Psoas muscle (tissue), 8 donors: Measurements from ENCODE around the gene OR10G6. TPM values are rescaled to one million over a fixed set of nuclear protein-coding genes. Genes with fewer than 3 reads are reported as not detected.

ENCODE experiments used
- ATAC-seq, 4 donors: fragments of 200-7000 bp; cut with Tn5 transposase; one replicate each; pipeline ENCODE4 v1.9.1; 2020; ENCODE audit warnings: moderate library complexity in 3 of 4, mild to moderate bottlenecking in 2 of 4
- DNase-seq, 2 donors: peaks; one replicate each; pipeline ENCODE4 v3.0.0-alpha.2; 2020
- H3K27ac ChIP-seq: fragments of 200-600 bp; one replicate; pipeline ENCODE4 v1.8.0; 2022
- H3K27me3 ChIP-seq, 3 donors: fragments of 200-600 bp in 1 of 3; one replicate each; pipeline versions ENCODE4 v1.6.1 to v1.8.0; 2013 to 2022; ENCODE audit warnings: low read length in 2 of 3, mild to moderate bottlenecking in 2 of 3, moderate library complexity in 1 of 3; ENCODE audit not compliant: insufficient read depth in 3 of 3
- H3K36me3 ChIP-seq, 2 donors: fragments of 200-600 bp in 1 of 2; one replicate each; pipeline versions ENCODE4 v1.6.1 to v1.8.0; 2013 to 2022; ENCODE audit warnings: low read depth in 1 of 2, mild to moderate bottlenecking in 1 of 2, moderate library complexity in 1 of 2; ENCODE audit not compliant: insufficient read depth in 1 of 2
- H3K4me1 ChIP-seq: fragments of 200-600 bp; one replicate; pipeline ENCODE4 v1.8.0; 2022
- H3K4me3 ChIP-seq: fragments of 200-600 bp; one replicate; pipeline ENCODE4 v1.8.0; 2022; ENCODE audit warnings: mild to moderate bottlenecking
- H3K9me3 ChIP-seq: fragments of 200-600 bp; one replicate; pipeline ENCODE4 v1.8.0; 2022
- WGBS, 3 donors: extraction: QIAGEN DNeasy Blood & Tissue Kit; methylation state at CpG; one replicate each; pipeline versions ENCODE4 v1.1.6 to v1.1.7; 2013; 5-methylcytosine and 5-hydroxymethylcytosine counted together
- intact Hi-C, 2 donors: fragments of 100-400 bp; cut with DNase I; formaldehyde crosslinking; loops; one replicate each; pipeline versions ENCODE4 v1.11.0 to v1.14.2; 2022
- polyA plus RNA-seq, 3 donors: library from polyadenylated mRNA; stranded (reverse); fragments of 200-250 nt; gene quantifications; one replicate each; pipeline ENCODE4 v1.2.3, GENCODE V29; 2013
- total RNA-seq, 4 donors: library from RNA; stranded (reverse); fragmentation: NEBNext Ultra II Directional in 2 of 4; extraction: Animal tissue kit (Norgen Biotek cat#: 25700) in 2 of 4; gene quantifications; one replicate each; pipeline versions ENCODE4 v1.2.1 to v1.2.4, GENCODE V29; 2021 to 2023
- TF ChIP-seq, protein P1 (sequence below): fragments of 200-600 bp; IDR thresholded peaks from one replicate; pipeline ENCODE4 v1.8.0; 2022; ENCODE audit warnings: antibody characterized with exemption
- donor health status: healthy with polysubstance abuse.
- donor health status: DM: no; HTN: no; CAD: no; lungs with moderate emphysema.
- donor health status: Bipolar disorder and iron deficiency.
- donor health status: healthy.
- donor health status: DM: yes; HTN: yes; CAD: no.
- donor health status: DM: no; HTN: no; CAD: no.
- donor health status: DM: no; HTN: no; CAD: no.
- donor health status: DM: yes; HTN: yes; CAD: no.

OR10G6 gene
- total and polyA plus RNA-seq, 7 donors, result not detected

DNA sequence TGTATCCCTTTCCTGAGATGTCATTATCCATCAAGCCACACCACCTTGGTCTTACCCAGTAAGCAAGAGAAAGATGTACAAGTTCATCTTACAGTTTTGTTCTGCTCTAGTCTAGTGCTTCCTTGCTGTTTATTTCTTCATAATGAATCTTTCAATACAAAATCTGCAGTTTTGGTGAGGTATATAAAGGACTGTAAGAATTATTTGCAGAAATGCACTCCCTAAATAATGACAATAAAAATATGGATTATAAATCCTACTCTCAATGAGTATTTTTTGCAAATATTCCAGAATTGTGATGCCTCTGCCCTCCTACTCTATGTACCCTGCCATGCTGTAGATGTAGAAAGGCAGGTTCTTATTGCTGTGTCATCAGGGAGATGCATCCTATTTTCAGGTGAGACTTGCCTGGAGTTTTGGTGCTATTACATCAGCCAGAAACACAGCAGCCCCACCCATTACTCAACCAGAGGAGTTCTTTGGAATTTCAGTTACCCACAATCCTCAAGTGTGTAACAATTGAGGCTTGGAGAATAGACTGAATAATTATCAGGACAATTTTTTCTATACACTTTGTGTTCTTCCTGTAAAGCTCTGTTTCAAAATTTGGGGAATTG is 17.1 kb downstream of the OR10G6 start, which contains the start of gene OR10S1:
OR10S1 (minus strand) TSS at position 51 of the 617 bp plus-strand sequence. CDS start 117 bp downstream, outside the sequence.
- intact Hi-C loops, result no loop called here
- Histone ChIP-seq H3K36me3 (no peaks in the 10 kb centered on the region), H3K27ac (no peak within 1 kb of the TSS), H3K4me1 (no peaks in the 10 kb centered on the region), H3K9me3 (no peaks in the 10 kb centered on the region), H3K27me3 (no peaks in the 10 kb centered on the region), H3K4me3 (no peak within 1 kb of the TSS)
- no peak for ATAC-seq
- no peak for DNase-seq
- TF ChIP-seq, protein P1, sequence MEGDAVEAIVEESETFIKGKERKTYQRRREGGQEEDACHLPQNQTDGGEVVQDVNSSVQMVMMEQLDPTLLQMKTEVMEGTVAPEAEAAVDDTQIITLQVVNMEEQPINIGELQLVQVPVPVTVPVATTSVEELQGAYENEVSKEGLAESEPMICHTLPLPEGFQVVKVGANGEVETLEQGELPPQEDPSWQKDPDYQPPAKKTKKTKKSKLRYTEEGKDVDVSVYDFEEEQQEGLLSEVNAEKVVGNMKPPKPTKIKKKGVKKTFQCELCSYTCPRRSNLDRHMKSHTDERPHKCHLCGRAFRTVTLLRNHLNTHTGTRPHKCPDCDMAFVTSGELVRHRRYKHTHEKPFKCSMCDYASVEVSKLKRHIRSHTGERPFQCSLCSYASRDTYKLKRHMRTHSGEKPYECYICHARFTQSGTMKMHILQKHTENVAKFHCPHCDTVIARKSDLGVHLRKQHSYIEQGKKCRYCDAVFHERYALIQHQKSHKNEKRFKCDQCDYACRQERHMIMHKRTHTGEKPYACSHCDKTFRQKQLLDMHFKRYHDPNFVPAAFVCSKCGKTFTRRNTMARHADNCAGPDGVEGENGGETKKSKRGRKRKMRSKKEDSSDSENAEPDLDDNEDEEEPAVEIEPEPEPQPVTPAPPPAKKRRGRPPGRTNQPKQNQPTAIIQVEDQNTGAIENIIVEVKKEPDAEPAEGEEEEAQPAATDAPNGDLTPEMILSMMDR, result no peak

DNA sequence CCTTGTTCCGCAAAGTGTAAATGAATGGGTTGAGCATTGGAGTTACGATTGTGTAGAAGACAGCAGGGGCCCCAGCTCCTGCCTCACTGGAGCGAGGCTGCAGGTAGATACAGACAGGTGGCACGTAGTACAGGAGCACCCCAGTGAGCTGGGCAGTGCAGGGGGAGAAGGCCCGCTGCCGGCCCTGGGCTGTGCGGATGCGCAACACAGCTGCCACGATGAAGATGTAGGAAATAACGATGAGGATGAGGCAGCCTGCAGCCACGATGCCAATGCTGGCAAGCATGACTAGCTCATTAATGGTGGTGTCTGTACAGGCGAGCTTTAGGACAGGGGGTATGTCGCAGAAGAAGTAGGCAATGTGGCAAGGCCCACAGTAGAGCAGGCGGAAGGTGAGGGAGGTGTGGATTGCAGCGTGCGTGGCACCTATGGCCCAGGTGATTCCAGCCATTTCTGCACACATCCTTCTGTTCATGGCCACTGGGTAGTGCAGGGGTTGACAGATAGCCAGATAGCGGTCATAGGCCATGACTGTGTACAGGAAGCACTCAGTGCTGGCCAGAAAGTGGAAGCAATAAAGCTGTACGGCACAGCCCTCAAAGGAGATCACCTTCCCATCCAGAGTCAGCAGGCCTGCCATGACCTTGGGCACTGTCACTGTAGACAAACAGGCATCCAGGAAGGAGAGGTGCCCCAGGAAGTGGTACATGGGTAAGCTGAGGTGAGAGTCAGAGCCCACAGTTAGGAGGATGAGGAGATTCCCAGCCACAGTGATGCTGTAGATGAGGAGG is 18.0 kb downstream of the OR10G6 start:
- intact Hi-C loops, result no loop called here
- no peak for ATAC-seq
- 88 to 94% (median 91%) methylated on average over 18 of the region's 18 CpGs for WGBS, 3 donors

DNA sequence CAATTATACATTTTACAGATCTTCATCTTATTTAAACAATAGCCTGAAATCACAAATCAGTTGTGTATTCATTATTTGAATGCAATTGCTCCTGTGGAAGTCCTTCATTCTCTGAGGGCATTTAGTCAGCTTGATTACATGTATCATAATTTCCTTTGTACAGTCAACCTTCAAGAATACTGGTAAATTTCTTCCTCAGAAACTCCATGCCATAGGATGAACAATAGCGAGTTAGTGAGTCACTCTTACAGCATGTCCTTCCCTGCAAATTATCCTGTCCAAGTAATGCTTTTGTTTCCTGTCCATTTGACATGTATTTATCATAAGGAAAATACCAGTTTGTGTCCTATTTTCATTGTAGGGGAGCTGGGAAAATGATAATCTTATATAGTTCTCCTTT is 21.1 kb downstream of the OR10G6 start:
- H3K4me3 ChIP-seq, result no peak overlapping the region
- no peak overlapping the region for H3K27ac ChIP-seq
- 55 to 78% (median 65%) methylated on average over 1 of the region's 1 CpG for WGBS, 3 donors
- intact Hi-C loops, result no loop called here
- ATAC-seq (no peak), DNase-seq (no peak)
- TF ChIP-seq, protein P1, result no peak
- no peaks in the 10 kb centered on the region for H3K9me3 ChIP-seq
- H3K4me1 ChIP-seq, result no peaks in the 10 kb centered on the region
- H3K27me3 ChIP-seq, result no peaks in the 10 kb centered on the region
- no peaks in the 10 kb centered on the region for H3K36me3 ChIP-seq

More for the DNA sequence above, 18.0 kb downstream of the OR10G6 start:
- H3K9me3 ChIP-seq, result no peaks in the 10 kb centered on the region
- H3K4me3 ChIP-seq, result no peak overlapping the region
- TF ChIP-seq, protein P1, result no peak
- no peak overlapping the region for H3K27ac ChIP-seq
- H3K36me3 ChIP-seq, result no peaks in the 10 kb centered on the region
- H3K4me1 ChIP-seq, result no peaks in the 10 kb centered on the region
- H3K27me3 ChIP-seq, result no peaks in the 10 kb centered on the region
- DNase-seq, result no peak

DNA sequence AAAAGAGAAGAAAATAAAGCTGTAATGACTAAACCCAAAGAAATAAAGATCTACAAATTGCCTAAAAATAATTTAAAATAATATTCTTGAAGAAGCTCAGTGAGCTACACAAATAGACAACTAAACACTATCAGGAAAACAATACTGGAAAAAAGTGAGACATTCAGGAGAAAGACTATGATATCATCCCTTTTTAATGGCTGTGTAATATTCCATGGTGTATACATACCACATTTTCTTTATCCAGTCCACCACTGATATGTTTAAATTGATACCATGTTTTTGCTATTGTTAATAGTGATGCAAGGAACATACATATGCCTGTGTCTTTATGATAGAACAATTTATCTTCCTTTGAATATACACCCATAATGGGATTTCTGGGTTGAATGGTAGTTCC is 38.2 kb downstream of the OR10G6 start:
- TF ChIP-seq, protein P1, result no peak
- no peak for ATAC-seq
- Histone ChIP-seq H3K9me3 (peaks cover 11% of the 10 kb centered on the region), H3K27me3 (no peaks in the 10 kb centered on the region), H3K27ac (no peak overlapping the region), H3K4me3 (no peak overlapping the region), H3K36me3 (no peaks in the 10 kb centered on the region), H3K4me1 (no peaks in the 10 kb centered on the region)
- DNase-seq, result no peak
- intact Hi-C loops, result no loop called here
